ENCODE results near the gene GPM6B. TPM values are rescaled to one million over a fixed set of nuclear protein-coding genes. Genes with fewer than 3 reads are reported as not detected.

Gene GPM6B
- total RNA-seq, 1 donor from 2014 or later, result 6.2 TPM

- H3K4me1 Mint-ChIP-seq, result no peaks in the 10 kb centered on the region
- no peak for DNase-seq (ENCODE audit: low spot score in 2 of 2, unreplicated experiment in 2 of 2)
- TF ChIP-seq CTCF (IDR thresholded peaks at IDR 0.05; ENCODE audit: unreplicated experiment), result no peak
- no peaks in the 10 kb centered on the region for H3K36me3 Mint-ChIP-seq
- no peak overlapping the region for H3K4me3 Mint-ChIP-seq
- H3K9me3 Mint-ChIP-seq, result peaks cover 47% of the 10 kb centered on the region
- no peak overlapping the region for H3K27ac Mint-ChIP-seq
- peaks cover 2% of the 10 kb centered on the region for H3K27me3 Mint-ChIP-seq (ENCODE audit: low read depth)
Observed at GRCh38 chrX:13821738-13822137, 4.8 kb upstream of the GPM6B start.

GRCh38 chrX:13816176-13816575 lies 717 bp downstream of the GPM6B start:
- no peak overlapping the region for H3K27ac Mint-ChIP-seq
- no peaks in the 10 kb centered on the region for H3K36me3 Mint-ChIP-seq
- H3K4me1 Mint-ChIP-seq, result no peaks in the 10 kb centered on the region
- no peak for DNase-seq (ENCODE audit: low spot score in 2 of 2, unreplicated experiment in 2 of 2)
- H3K4me3 Mint-ChIP-seq, result no peak overlapping the region
- no peak for TF ChIP-seq CTCF (IDR thresholded peaks at IDR 0.05; ENCODE audit: unreplicated experiment)
- H3K27me3 Mint-ChIP-seq (ENCODE audit: low read depth), result peaks cover 2% of the 10 kb centered on the region
- peaks cover 38% of the 10 kb centered on the region for H3K9me3 Mint-ChIP-seq

- no peak overlapping the region for H3K27ac Mint-ChIP-seq
- TF ChIP-seq CTCF (IDR thresholded peaks at IDR 0.05; ENCODE audit: unreplicated experiment), result no peak
- no peak for DNase-seq (ENCODE audit: low spot score in 2 of 2, unreplicated experiment in 2 of 2)
- H3K4me1 Mint-ChIP-seq, result no peaks in the 10 kb centered on the region
- no peak overlapping the region for H3K4me3 Mint-ChIP-seq
- H3K36me3 Mint-ChIP-seq, result no peaks in the 10 kb centered on the region
- peaks cover 2% of the 10 kb centered on the region for H3K27me3 Mint-ChIP-seq (ENCODE audit: low read depth)
- H3K9me3 Mint-ChIP-seq, result peaks cover 33% of the 10 kb centered on the region
Observed at GRCh38 chrX:13815664-13816063, 1.2 kb downstream of the GPM6B start.

GRCh38 chrX:13808865-13809264 lies 8.0 kb downstream of the GPM6B start:
- peaks cover 5% of the 10 kb centered on the region for H3K4me1 Mint-ChIP-seq
- H3K27me3 Mint-ChIP-seq (ENCODE audit: low read depth), result no peaks in the 10 kb centered on the region
- H3K36me3 Mint-ChIP-seq, result no peaks in the 10 kb centered on the region
- TF ChIP-seq CTCF (IDR thresholded peaks at IDR 0.05; ENCODE audit: unreplicated experiment), result no peak
- no peak for DNase-seq (ENCODE audit: low spot score in 2 of 2, unreplicated experiment in 2 of 2)
- H3K9me3 Mint-ChIP-seq, result peaks cover 11% of the 10 kb centered on the region
- H3K4me3 Mint-ChIP-seq, result no peak overlapping the region
- no peak overlapping the region for H3K27ac Mint-ChIP-seq

GRCh38 chrX:13808293-13808692 lies 8.6 kb downstream of the GPM6B start:
- Mint-ChIP-seq H3K36me3 (peaks cover under 1% of the 10 kb centered on the region), H3K27ac (no peak overlapping the region), H3K4me3 (no peak overlapping the region), H3K27me3 (ENCODE audit: low read depth) (no peaks in the 10 kb centered on the region), H3K4me1 (peaks cover 5% of the 10 kb centered on the region), H3K9me3 (peaks cover 17% of the 10 kb centered on the region)
- no peak for TF ChIP-seq CTCF (IDR thresholded peaks at IDR 0.05; ENCODE audit: unreplicated experiment)
- no peak for DNase-seq (ENCODE audit: low spot score in 2 of 2, unreplicated experiment in 2 of 2)

- H3K27me3 Mint-ChIP-seq (ENCODE audit: low read depth), result no peaks in the 10 kb centered on the region
- no peak for DNase-seq (ENCODE audit: low spot score in 2 of 2, unreplicated experiment in 2 of 2)
- peaks cover 32% of the 10 kb centered on the region for H3K9me3 Mint-ChIP-seq
- no peak for TF ChIP-seq CTCF (IDR thresholded peaks at IDR 0.05; ENCODE audit: unreplicated experiment)
- peaks cover 5% of the 10 kb centered on the region for H3K4me1 Mint-ChIP-seq
- H3K36me3 Mint-ChIP-seq, result peaks cover 2% of the 10 kb centered on the region
- H3K4me3 Mint-ChIP-seq, result no peak overlapping the region
- H3K27ac Mint-ChIP-seq, result no peak overlapping the region
Observed at GRCh38 chrX:13805241-13805640, 11.7 kb downstream of the GPM6B start.

Data from mesothelial cell of epicardium (in vitro differentiated cells).